GM10266 (cell line): ENCODE results near the gene MYH7B.

Experiments
- DNase-seq: peaks from one replicate; pipeline ENCODE4 v3.0.0; 2012; ENCODE audit errors: extremely low spot score
- CTCF ChIP-seq: IDR thresholded peaks from 2 replicates; pipeline ENCODE4 v1.5.1; 2012; ENCODE audit warnings: mild to moderate bottlenecking, low read depth; ENCODE audit not compliant: control insufficient read depth, insufficient read depth; ENCODE audit errors: missing control alignments

Gene MYH7B

GRCh38 chr20:34967421-34967820, 11.8 kb downstream of the MYH7B start:
- TF ChIP-seq CTCF, result no peak
- DNase-seq, result no peak

- DNase-seq, result no peak
- no peak for TF ChIP-seq CTCF
Observed at GRCh38 chr20:34968042-34968775, 12.5 kb downstream of the MYH7B start.

- TF ChIP-seq CTCF, result no peak
- DNase-seq, result no peak
Observed at GRCh38 chr20:34970193-34970840, 14.6 kb downstream of the MYH7B start.

- DNase-seq, result no peak
- TF ChIP-seq CTCF, result no peak
Observed at GRCh38 chr20:34970846-34971560, 15.3 kb downstream of the MYH7B start.

GRCh38 chr20:34971561-34972235, 16.0 kb downstream of the MYH7B start:
- DNase-seq, result no peak
- TF ChIP-seq CTCF, result no peak

- TF ChIP-seq CTCF, result no peak
- DNase-seq, result no peak
Observed at GRCh38 chr20:34974246-34974645, 18.6 kb downstream of the MYH7B start.
